Karpas-422 (cell line): ENCODE data around the gene SNCB. TPM values are rescaled to one million over a fixed set of nuclear protein-coding genes. Genes with fewer than 3 reads are reported as not detected.

Experiments used
- DNase-seq: peaks from one replicate; pipeline ENCODE4 v3.0.0-alpha.2; 2015
- H2AFZ ChIP-seq: fragments of 200-600 bp; sonication (generic); 2 replicates; pipeline ENCODE4 v1.6.1; 2014; ENCODE audit warnings: antibody characterized with exemption, low read length, mixed read lengths
- H3K27ac ChIP-seq: fragments of 200-600 bp; sonication (generic); 2 replicates; pipeline ENCODE4 v1.5.1; 2014; ENCODE audit warnings: mild to moderate bottlenecking, low read length, moderate library complexity
- H3K27me3 ChIP-seq: fragments of 200-600 bp; sonication (generic); 2 replicates; pipeline ENCODE4 v1.6.1; 2014; ENCODE audit warnings: low read length, mixed read lengths
- H3K36me3 ChIP-seq: fragments of 200-600 bp; sonication (generic); 2 replicates; pipeline ENCODE4 v1.6.1; 2014; ENCODE audit warnings: low read length, mixed read lengths; ENCODE audit not compliant: insufficient read depth
- H3K4me1 ChIP-seq: fragments of 200-600 bp; sonication (generic); 2 replicates; pipeline ENCODE4 v1.6.1; 2014; ENCODE audit warnings: mild to moderate bottlenecking, low read length, mixed read lengths
- H3K4me2 ChIP-seq: fragments of 200-600 bp; sonication (generic); 2 replicates; pipeline ENCODE4 v1.6.1; 2014; ENCODE audit warnings: low read length, low read depth, mild to moderate bottlenecking; ENCODE audit not compliant: poor library complexity, severe bottlenecking
- H3K4me3 ChIP-seq: fragments of 200-600 bp; sonication (generic); 2 replicates; pipeline ENCODE4 v1.5.1; 2014; ENCODE audit warnings: mild to moderate bottlenecking, antibody characterized with exemption, low read length, mixed read lengths
- H3K79me2 ChIP-seq: fragments of 200-600 bp; sonication (generic); 2 replicates; pipeline ENCODE4 v1.6.1; 2014; ENCODE audit warnings: mild to moderate bottlenecking, low read length, mixed read lengths
- H3K9ac ChIP-seq: fragments of 200-600 bp; sonication (generic); 2 replicates; pipeline ENCODE4 v1.6.0; 2014; ENCODE audit warnings: low read length
- H3K9me2 ChIP-seq: fragments of 200-600 bp; sonication (generic), shearing (Covaris generic); replicated peaks from 2 replicates; pipeline ENCODE4 v1.6.0; 2014; ENCODE audit warnings: mild to moderate bottlenecking, low read length, moderate library complexity; ENCODE audit not compliant: insufficient read depth
- H3K9me3 ChIP-seq: fragments of 300-700, 200-600 bp; sonication (generic); 2 replicates; pipeline ENCODE4 v1.6.1; 2014; ENCODE audit warnings: low read length, mixed read lengths
- H4K20me1 ChIP-seq: fragments of 200-600 bp; sonication (generic); 2 replicates; pipeline ENCODE4 v1.6.1; 2014; ENCODE audit warnings: mild to moderate bottlenecking, antibody characterized with exemption, low read length, low read depth; ENCODE audit not compliant: insufficient read depth
- total RNA-seq: library from RNA; depleted of rRNA; stranded (reverse); fragments of >200 nt; shearing (Covaris generic); gene quantifications from 2 replicates; pipeline ENCODE4 v1.2.3, GENCODE V29; 2014; ENCODE audit warnings: low replicate concordance

SNCB gene
- total RNA-seq, 1 experiment from 2014 or later, result not detected

DNA sequence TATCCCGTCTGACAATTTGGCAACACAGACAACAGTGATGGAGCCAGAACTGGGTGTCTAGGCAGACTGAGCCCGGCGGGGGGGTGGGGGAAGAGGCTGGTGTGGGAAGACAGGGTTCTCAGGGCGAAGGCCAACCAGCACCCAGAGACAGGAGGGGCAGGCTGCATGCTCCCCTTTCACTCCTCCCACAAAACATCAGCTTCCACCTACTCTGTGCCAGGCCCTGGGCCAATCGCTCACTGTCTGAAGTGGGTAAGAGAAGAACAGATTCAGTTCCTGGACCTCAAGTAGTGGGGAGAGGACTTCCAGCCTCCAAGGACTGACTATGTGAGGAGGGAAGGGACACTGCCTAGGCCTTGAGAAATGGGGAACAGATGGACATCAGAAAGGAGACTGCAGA lies 2.8 kb downstream of the SNCB start:
- peaks cover 7% of the 10 kb centered on the region; the same call in 1 of the 2 replicates for H4K20me1 ChIP-seq
- no peaks in the 10 kb centered on the region for H3K79me2 ChIP-seq
- H3K4me3 ChIP-seq, result no peak overlapping the region
- no peaks in the 10 kb centered on the region for H3K9me3 ChIP-seq
- H3K9me2 ChIP-seq, result no peaks in the 10 kb centered on the region
- H3K4me2 ChIP-seq, result no peak overlapping the region
- H2AFZ ChIP-seq, result no peak overlapping the region
- no peak for DNase-seq
- H3K4me1 ChIP-seq, result peaks cover 20% of the 10 kb centered on the region
- H3K27ac ChIP-seq, result no peak overlapping the region
- no peak overlapping the region for H3K9ac ChIP-seq
- no peaks in the 10 kb centered on the region for H3K36me3 ChIP-seq
- H3K27me3 ChIP-seq, result peaks cover 2% of the 10 kb centered on the region; the same call in 1 of the 2 replicates

DNA sequence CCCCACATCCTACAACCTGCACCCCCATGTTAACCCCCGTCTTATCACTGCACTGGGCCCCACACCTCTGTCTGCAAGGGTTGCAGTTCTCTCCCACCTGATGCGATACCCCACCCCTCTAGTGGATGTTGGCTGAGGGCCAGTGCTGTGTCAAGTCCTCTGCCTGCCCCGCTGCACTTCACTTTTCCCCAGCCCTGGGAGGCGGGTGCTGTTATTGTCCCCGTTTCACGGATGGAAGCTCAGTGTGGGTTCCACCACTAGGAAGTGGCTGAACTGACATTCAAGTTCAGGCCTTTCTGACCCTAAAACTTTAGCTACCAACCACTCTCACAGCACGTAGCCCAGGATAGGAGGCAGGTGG lies 3.5 kb downstream of the SNCB start:
- no peak overlapping the region for H2AFZ ChIP-seq
- no peak overlapping the region for H3K27ac ChIP-seq
- no peak overlapping the region for H3K4me3 ChIP-seq
- H3K9ac ChIP-seq, result no peak overlapping the region
- no peak overlapping the region for H3K4me2 ChIP-seq
- H3K9me3 ChIP-seq, result no peaks in the 10 kb centered on the region
- H3K9me2 ChIP-seq, result no peaks in the 10 kb centered on the region
- peaks cover 2% of the 10 kb centered on the region; the same call in 1 of the 2 replicates for H3K27me3 ChIP-seq
- H3K79me2 ChIP-seq, result no peaks in the 10 kb centered on the region
- H4K20me1 ChIP-seq, result peaks cover 7% of the 10 kb centered on the region; the same call in 1 of the 2 replicates
- no peak for DNase-seq
- H3K36me3 ChIP-seq, result no peaks in the 10 kb centered on the region
- peaks cover 20% of the 10 kb centered on the region for H3K4me1 ChIP-seq

DNA sequence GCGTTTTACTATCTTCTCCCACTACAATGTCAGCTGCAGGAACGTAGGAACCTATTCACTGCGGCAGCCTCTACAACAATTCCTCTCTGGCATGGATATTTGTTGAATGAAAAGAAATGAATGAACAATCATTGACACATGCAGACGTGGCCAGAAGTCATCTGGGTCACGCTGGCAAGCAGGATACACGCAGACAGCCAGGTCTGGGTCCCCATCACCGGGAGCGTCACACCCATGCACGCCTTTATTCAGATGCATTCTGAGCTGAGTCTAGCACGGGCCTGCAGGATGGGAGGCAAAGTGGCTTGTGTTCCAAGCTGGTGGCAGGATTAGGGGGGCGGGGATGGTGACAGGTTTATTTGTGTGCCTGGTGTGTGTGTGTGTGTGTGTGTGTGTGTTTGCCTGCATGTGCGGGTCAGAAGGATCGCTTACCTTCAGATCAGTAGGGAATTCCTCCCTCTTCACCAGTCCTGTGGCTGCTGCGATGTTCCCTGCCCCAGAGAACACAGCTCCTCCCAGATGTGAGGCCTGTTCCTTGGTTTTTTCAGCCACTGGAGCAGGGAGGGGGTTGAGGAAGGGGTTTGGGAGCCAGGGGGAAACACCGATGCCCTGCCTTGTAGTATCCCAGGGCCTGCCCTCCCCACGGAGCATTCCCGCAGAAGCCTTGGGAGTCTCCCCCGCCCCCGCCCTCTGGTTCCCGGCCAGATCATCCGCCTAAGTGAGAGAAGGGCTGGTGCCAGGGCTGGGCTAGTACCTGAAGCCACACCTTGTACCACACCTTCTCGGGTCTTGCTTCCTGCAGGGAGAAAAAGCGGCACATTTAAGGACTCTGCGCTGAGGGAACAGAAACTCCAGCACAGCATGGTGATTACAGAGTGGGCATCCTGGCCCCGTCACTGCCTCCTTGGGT lies 4.1 kb downstream of the SNCB start:
- H3K9me2 ChIP-seq, result no peaks in the 10 kb centered on the region
- no peak overlapping the region for H3K27ac ChIP-seq
- no peaks in the 10 kb centered on the region for H3K79me2 ChIP-seq
- no peaks in the 10 kb centered on the region for H3K9me3 ChIP-seq
- H3K4me2 ChIP-seq, result no peak overlapping the region
- no peaks in the 10 kb centered on the region for H3K36me3 ChIP-seq
- H3K4me1 ChIP-seq, result peaks cover 20% of the 10 kb centered on the region
- no peak overlapping the region for H3K4me3 ChIP-seq
- no peak overlapping the region for H3K9ac ChIP-seq
- H4K20me1 ChIP-seq, result peaks cover 6% of the 10 kb centered on the region; the same call in 1 of the 2 replicates
- no peak for DNase-seq
- no peak overlapping the region for H2AFZ ChIP-seq
- peaks cover 2% of the 10 kb centered on the region; the same call in 1 of the 2 replicates for H3K27me3 ChIP-seq

DNA sequence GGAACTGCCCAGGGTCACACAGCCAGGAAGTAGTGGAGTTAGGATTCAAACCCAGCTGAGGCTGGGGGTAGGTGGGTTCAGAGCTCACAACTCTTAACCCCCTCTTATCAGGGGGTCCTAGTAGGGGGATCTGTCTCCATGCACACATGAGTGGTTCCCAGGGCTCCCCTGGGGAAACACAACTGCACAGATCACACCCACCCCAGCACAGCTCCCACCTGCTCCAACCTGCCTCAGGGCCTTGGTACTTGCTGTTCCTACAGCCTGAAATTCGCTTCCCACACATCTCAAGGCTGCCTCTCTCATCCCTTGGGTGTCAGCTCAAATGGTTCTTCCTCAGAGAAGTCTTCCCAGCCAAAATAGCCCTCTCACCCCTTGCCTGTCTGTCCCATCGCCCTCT lies 4.8 kb downstream of the SNCB start:
- no peak for DNase-seq
- Histone ChIP-seq H3K27me3 (no peaks in the 10 kb centered on the region), H3K36me3 (no peaks in the 10 kb centered on the region), H3K9ac (no peak overlapping the region), H3K9me3 (no peaks in the 10 kb centered on the region), H3K27ac (no peak overlapping the region), H4K20me1 (no peaks in the 10 kb centered on the region; the same call in 1 of the 2 replicates), H3K9me2 (no peaks in the 10 kb centered on the region), H3K79me2 (no peaks in the 10 kb centered on the region), H3K4me2 (no peak overlapping the region), H3K4me3 (no peak overlapping the region), H3K4me1 (peaks cover 13% of the 10 kb centered on the region), H2AFZ (no peak overlapping the region)

DNA sequence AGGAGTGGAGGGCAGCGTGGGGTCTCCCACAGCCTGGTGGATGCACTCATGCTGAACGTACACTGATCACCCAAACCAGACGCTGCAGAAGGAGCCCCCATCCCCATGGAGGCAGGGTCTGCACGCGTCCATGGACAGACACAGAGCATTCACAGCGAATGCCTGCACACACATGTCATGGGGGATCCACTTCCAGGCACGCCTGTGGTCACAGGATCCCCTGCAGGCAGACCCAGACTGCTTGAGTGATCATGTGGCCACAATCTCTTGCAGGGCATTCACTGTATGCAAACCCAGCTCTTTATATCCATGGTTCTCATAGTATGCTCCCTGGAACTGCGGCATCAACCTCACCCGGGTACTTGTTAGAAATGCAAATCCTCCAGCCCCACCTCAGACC lies 5.4 kb downstream of the SNCB start:
- Histone ChIP-seq H3K4me2 (no peak overlapping the region), H3K79me2 (no peaks in the 10 kb centered on the region), H4K20me1 (no peaks in the 10 kb centered on the region), H3K27ac (no peak overlapping the region), H3K9ac (no peak overlapping the region), H3K9me3 (no peaks in the 10 kb centered on the region), H2AFZ (no peak overlapping the region), H3K4me3 (no peak overlapping the region), H3K4me1 (peaks cover 7% of the 10 kb centered on the region), H3K36me3 (no peaks in the 10 kb centered on the region), H3K9me2 (no peaks in the 10 kb centered on the region), H3K27me3 (no peaks in the 10 kb centered on the region)
- peak; percentile 45 for DNase-seq

DNA sequence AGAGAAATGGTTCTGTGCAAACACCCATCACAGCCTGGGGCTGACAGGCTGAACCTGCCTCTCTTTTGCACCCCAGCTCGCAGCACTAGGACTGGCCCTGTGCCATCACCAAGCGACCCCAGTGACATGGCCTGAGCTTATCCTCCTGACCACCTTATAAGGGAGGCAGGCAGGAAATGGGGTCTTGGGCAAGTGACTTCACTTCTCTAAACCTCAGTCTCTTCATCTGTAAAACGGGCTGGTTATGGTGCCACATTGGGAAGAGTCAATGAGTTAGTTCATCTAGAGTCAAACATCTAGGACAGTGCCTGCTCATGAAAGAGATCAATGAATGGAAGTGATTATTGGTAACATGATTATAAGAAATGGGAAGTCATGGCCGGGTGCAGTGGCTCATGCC lies 6.2 kb downstream of the SNCB start:
- Histone ChIP-seq H3K9me3 (no peaks in the 10 kb centered on the region), H3K4me1 (peaks cover 7% of the 10 kb centered on the region; the same call in 1 of the 2 replicates), H3K4me3 (no peak overlapping the region), H3K9ac (no peak overlapping the region), H3K36me3 (no peaks in the 10 kb centered on the region), H3K27me3 (no peaks in the 10 kb centered on the region), H4K20me1 (no peaks in the 10 kb centered on the region), H3K27ac (no peak overlapping the region), H2AFZ (no peak overlapping the region), H3K4me2 (no peak overlapping the region), H3K9me2 (no peaks in the 10 kb centered on the region), H3K79me2 (no peaks in the 10 kb centered on the region)
- no peak for DNase-seq

DNA sequence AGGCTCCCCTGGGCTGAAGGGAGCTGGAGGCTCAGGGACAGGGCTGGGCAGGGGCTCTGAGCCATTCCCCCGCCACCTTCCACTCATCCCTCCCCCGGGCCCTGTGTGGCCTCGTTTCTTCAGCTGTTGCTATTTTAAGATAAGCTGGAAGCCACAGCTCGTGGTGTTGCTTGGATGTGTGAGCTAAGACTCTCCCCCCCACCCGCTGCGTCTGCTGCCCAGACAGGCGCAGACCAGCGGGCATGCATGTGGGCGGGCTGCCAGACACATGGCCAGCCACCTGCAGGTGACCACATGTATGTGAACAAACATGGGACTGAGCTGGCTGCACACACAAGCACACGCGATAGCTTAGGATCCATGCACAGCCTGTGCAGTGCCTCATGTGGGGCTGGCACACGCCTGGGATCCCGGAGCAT lies 8.7 kb downstream of the SNCB start:
- Histone ChIP-seq H3K4me3 (no peak overlapping the region), H4K20me1 (no peaks in the 10 kb centered on the region), H3K9me3 (no peaks in the 10 kb centered on the region), H3K9me2 (no peaks in the 10 kb centered on the region), H2AFZ (no peak overlapping the region), H3K36me3 (no peaks in the 10 kb centered on the region), H3K4me2 (no peak overlapping the region), H3K27ac (no peak overlapping the region), H3K27me3 (no peaks in the 10 kb centered on the region), H3K79me2 (no peaks in the 10 kb centered on the region), H3K4me1 (peaks cover 7% of the 10 kb centered on the region; the same call in 1 of the 2 replicates), H3K9ac (no peak overlapping the region)
- no peak for DNase-seq

DNA sequence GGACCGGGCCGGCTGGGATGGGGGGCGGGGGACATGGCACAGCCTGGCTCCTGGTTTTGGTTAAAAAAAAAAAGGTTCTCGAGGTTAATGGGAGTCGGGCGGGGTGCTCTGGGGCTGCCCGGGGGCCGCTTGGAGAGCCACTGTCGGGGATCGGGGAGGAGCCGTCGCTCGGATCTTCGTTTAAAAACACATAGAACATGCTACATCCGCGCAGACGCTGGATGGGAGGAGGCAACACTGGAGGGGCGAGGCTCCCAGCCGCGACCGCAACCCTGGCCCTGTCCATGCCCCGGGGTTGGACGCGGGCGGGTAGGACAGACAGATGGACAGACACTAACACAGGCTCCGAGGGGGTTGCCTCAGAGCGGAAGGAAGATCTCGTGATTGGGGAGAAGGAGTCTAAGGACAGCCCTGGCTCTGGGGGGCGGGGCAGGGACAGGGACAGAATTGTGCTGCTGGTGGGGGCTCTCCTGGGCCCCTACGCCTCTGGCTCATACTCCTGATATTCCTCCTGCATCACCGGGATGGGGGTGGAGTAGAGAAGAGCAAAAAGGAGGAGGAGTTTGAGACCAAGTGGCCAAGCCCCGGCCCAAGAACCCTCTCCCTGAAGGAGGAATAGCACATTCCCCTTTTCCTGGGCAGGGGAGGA lies 9.9 kb downstream of the SNCB start:
- no peak for DNase-seq
- Histone ChIP-seq H4K20me1 (no peaks in the 10 kb centered on the region), H3K27ac (no peak overlapping the region), H3K9me3 (no peaks in the 10 kb centered on the region), H3K9ac (no peak overlapping the region), H3K79me2 (no peaks in the 10 kb centered on the region), H3K36me3 (no peaks in the 10 kb centered on the region), H3K4me1 (peaks cover 7% of the 10 kb centered on the region; the same call in 1 of the 2 replicates), H3K4me3 (no peak overlapping the region), H3K9me2 (no peaks in the 10 kb centered on the region), H3K4me2 (no peak overlapping the region), H2AFZ (no peak overlapping the region), H3K27me3 (no peaks in the 10 kb centered on the region)
